ENCODE measurements around the gene MROH7. TPM values are rescaled to one million over a fixed set of nuclear protein-coding genes. Genes with fewer than 3 reads are reported as not detected.

The MROH7 gene
- total RNA-seq, 1 experiment from 2014 or later = not detected

GRCh38 chr1:54686155-54686554, 44.6 kb downstream of the MROH7 start:
- CTCF ChIA-PET = no interaction called here
- no peak overlapping the region for H3K4me3 ChIP-seq (ENCODE audit: low read depth, low read length, poor library complexity, severe bottlenecking)
- DNase-seq (ENCODE audit: low spot score) = no peak
- no peak overlapping the region for H3K27ac ChIP-seq (ENCODE audit: low read depth, low read length, poor library complexity, severe bottlenecking)
- intact Hi-C loops (cut with micrococcal nuclease; ENCODE audit: unreplicated experiment) = no loop called here
- H3K27me3 ChIP-seq (replicated peaks; ENCODE audit: insufficient read depth, low read depth, low read length, poor library complexity) = no peaks in the 10 kb centered on the region
- no peaks in the 10 kb centered on the region for H3K9me3 ChIP-seq (ENCODE audit: low read depth, low read length, poor library complexity, severe bottlenecking)
- no peaks in the 10 kb centered on the region for H3K36me3 ChIP-seq (ENCODE audit: insufficient read depth, low read length, poor library complexity, severe bottlenecking)
- TF ChIP-seq EZH2 (IDR thresholded peaks at IDR 0.05; ENCODE audit: borderline replicate concordance, low read depth, low read length, poor library complexity, severe bottlenecking) (no peak), CTCF (conservative IDR thresholded peaks at IDR 0.05; ENCODE audit: low read depth, low read length) (no peak)
- no TSS peak for BruUV-seq (replicated peaks)
- POLR2A ChIA-PET (ENCODE audit: low non-redundant PET) = no interaction called here
- H3K4me1 ChIP-seq (ENCODE audit: insufficient read depth, low read length, poor library complexity, severe bottlenecking) = no peaks in the 10 kb centered on the region

- POLR2A ChIA-PET (ENCODE audit: low non-redundant PET) = no interaction called here
Measured at GRCh38 chr1:54694771-54695170, 53.2 kb downstream of the MROH7 start.

GRCh38 chr1:54695221-54695620, 53.6 kb downstream of the MROH7 start:
- intact Hi-C loops (cut with micrococcal nuclease; ENCODE audit: unreplicated experiment) = no loop called here
- Histone ChIP-seq H3K4me1 (ENCODE audit: insufficient read depth, low read length, poor library complexity, severe bottlenecking) (no peaks in the 10 kb centered on the region), H3K4me3 (ENCODE audit: low read depth, low read length, poor library complexity, severe bottlenecking) (no peak overlapping the region), H3K27ac (ENCODE audit: low read depth, low read length, poor library complexity, severe bottlenecking) (no peak overlapping the region), H3K36me3 (ENCODE audit: insufficient read depth, low read length, poor library complexity, severe bottlenecking) (no peaks in the 10 kb centered on the region), H3K9me3 (ENCODE audit: low read depth, low read length, poor library complexity, severe bottlenecking) (no peaks in the 10 kb centered on the region), H3K27me3 (replicated peaks; ENCODE audit: insufficient read depth, low read depth, low read length, poor library complexity) (no peaks in the 10 kb centered on the region)
- ChIA-PET CTCF (no interaction called here), POLR2A (ENCODE audit: low non-redundant PET) (no interaction called here)
- TF ChIP-seq EZH2 (IDR thresholded peaks at IDR 0.05; ENCODE audit: borderline replicate concordance, low read depth, low read length, poor library complexity, severe bottlenecking) (no peak), CTCF (conservative IDR thresholded peaks at IDR 0.05; ENCODE audit: low read depth, low read length) (no peak)
- no TSS peak for BruUV-seq (replicated peaks)
- no peak for DNase-seq (ENCODE audit: low spot score)

More at GRCh38 chr1:54694771-54695170, 53.2 kb downstream of the MROH7 start:
- TF ChIP-seq EZH2 (IDR thresholded peaks at IDR 0.05; ENCODE audit: borderline replicate concordance, low read depth, low read length, poor library complexity, severe bottlenecking) = no peak
- TF ChIP-seq CTCF (conservative IDR thresholded peaks at IDR 0.05; ENCODE audit: low read depth, low read length) = no peak
- Histone ChIP-seq H3K36me3 (ENCODE audit: insufficient read depth, low read length, poor library complexity, severe bottlenecking) (no peaks in the 10 kb centered on the region), H3K4me3 (ENCODE audit: low read depth, low read length, poor library complexity, severe bottlenecking) (no peak overlapping the region), H3K27ac (ENCODE audit: low read depth, low read length, poor library complexity, severe bottlenecking) (no peak overlapping the region), H3K27me3 (replicated peaks; ENCODE audit: insufficient read depth, low read depth, low read length, poor library complexity) (no peaks in the 10 kb centered on the region), H3K4me1 (ENCODE audit: insufficient read depth, low read length, poor library complexity, severe bottlenecking) (no peaks in the 10 kb centered on the region), H3K9me3 (ENCODE audit: low read depth, low read length, poor library complexity, severe bottlenecking) (no peaks in the 10 kb centered on the region)
- no TSS peak for BruUV-seq (replicated peaks)
- CTCF ChIA-PET = no interaction called here
- DNase-seq (ENCODE audit: low spot score) = no peak
- intact Hi-C loops (cut with micrococcal nuclease; ENCODE audit: unreplicated experiment) = no loop called here

Measured in A673 (cell line).